VCaP (cell line): Measurements from ENCODE around the gene ANKRD36.
"Not testable (repeated sequence)": the region's sequence is repeated elsewhere in the genome, so short reads cannot be mapped to it uniquely, and the experiment has no call there.

Source experiments
- H3K27ac ChIP-seq: fragments of 450-650 bp; 2 replicates; pipeline ENCODE4 v1.5.1; 2017
- CTCF ChIP-seq: fragments of 450-650 bp; conservative IDR thresholded peaks from 2 replicates; pipeline ENCODE4 v1.5.1; 2017; ENCODE audit warnings: mild to moderate bottlenecking, moderate library complexity

The ANKRD36 gene

GRCh38 chr2:97210325-97210724 is 97.4 kb downstream of the ANKRD36 start:
- TF ChIP-seq CTCF, result no peak
- H3K27ac ChIP-seq, result no peak overlapping the region

- H3K27ac ChIP-seq, result not testable (repeated sequence)
Measured at GRCh38 chr2:97215025-97215424, 102.1 kb downstream of the ANKRD36 start.

GRCh38 chr2:97230848-97231585 is 118.1 kb downstream of the ANKRD36 start:
- not testable (repeated sequence) for H3K27ac ChIP-seq

- H3K27ac ChIP-seq, result not testable (repeated sequence)
Measured at GRCh38 chr2:97232981-97233380, 120.0 kb downstream of the ANKRD36 start.

- H3K27ac ChIP-seq, result not testable (repeated sequence)
Measured at GRCh38 chr2:97233660-97234295, 120.8 kb downstream of the ANKRD36 start.

- not testable (repeated sequence) for H3K27ac ChIP-seq
Measured at GRCh38 chr2:97261192-97261591, 148.2 kb downstream of the ANKRD36 start.

GRCh38 chr2:97266449-97266848 is 153.5 kb downstream of the ANKRD36 start:
- not testable (repeated sequence) for H3K27ac ChIP-seq

- H3K27ac ChIP-seq, result no peak overlapping the region
- no peak for TF ChIP-seq CTCF
Measured at GRCh38 chr2:97267411-97268074, 154.6 kb downstream of the ANKRD36 start.

- not testable (repeated sequence) for H3K27ac ChIP-seq
Measured at GRCh38 chr2:97268075-97268591, 155.2 kb downstream of the ANKRD36 start.

GRCh38 chr2:97276232-97276798 is 163.4 kb downstream of the ANKRD36 start:
- H3K27ac ChIP-seq, result not testable (repeated sequence)

- not testable (repeated sequence) for H3K27ac ChIP-seq
Measured at GRCh38 chr2:97285187-97285586, 172.2 kb downstream of the ANKRD36 start.

GRCh38 chr2:97293687-97294086 is 180.7 kb downstream of the ANKRD36 start:
- H3K27ac ChIP-seq, result not testable (repeated sequence)
